Gastrocnemius medialis (tissue), 4 donors: ENCODE data around the gene PIH1D2. TPM values are rescaled to one million over a fixed set of nuclear protein-coding genes. Genes with fewer than 3 reads are reported as not detected.

Source experiments
- ATAC-seq, 2 donors: fragments of 150-250 bp; one replicate each; pipeline ENCODE4 v1.9.1; 2016
- DNase-seq, 2 donors: peaks; one replicate each; pipeline ENCODE4 v3.0.0-alpha.2; 2019
- H3K27ac ChIP-seq, 4 donors: fragments of 200-600 bp; sonication (generic); 1 replicate in 1 of 4; 2 replicates in 3 of 4; pipeline ENCODE4 v1.5.1; 2016 to 2018; ENCODE audit warnings: mild to moderate bottlenecking in 2 of 4, moderate library complexity in 1 of 4
- H3K27me3 ChIP-seq, 3 donors: fragments of 200-600 bp; sonication (generic) in 2 of 3; 1 replicate in 1 of 3; 2 replicates in 2 of 3; pipeline versions ENCODE4 v1.5.1 to v1.6.0; 2016 to 2019; ENCODE audit warnings: mild to moderate bottlenecking in 1 of 3, moderate library complexity in 1 of 3
- H3K36me3 ChIP-seq, 2 donors: fragments of 200-600 bp; sonication (generic) in 1 of 2; one replicate each; pipeline ENCODE4 v1.5.1; 2017 to 2018
- H3K4me1 ChIP-seq, 2 donors: fragments of 200-600 bp; sonication (generic) in 1 of 2; one replicate each; pipeline ENCODE4 v1.5.1; 2016 to 2017; ENCODE audit warnings: mild to moderate bottlenecking in 2 of 2
- H3K4me3 ChIP-seq, 4 donors: fragments of 200-600 bp; sonication (generic) in 3 of 4; 1 replicate in 1 of 4; 2 replicates in 3 of 4; pipeline ENCODE4 v1.5.1; 2016 to 2019; ENCODE audit warnings: mild to moderate bottlenecking in 2 of 4
- H3K9me3 ChIP-seq, 3 donors: fragments of 200-600 bp; sonication (generic) in 2 of 3; 1 replicate in 1 of 3; 2 replicates in 2 of 3; pipeline ENCODE4 v1.5.1; 2016 to 2019
- POLR2A ChIP-seq, 2 donors: fragments of 450-650 bp; IDR thresholded peaks; one replicate each; pipeline ENCODE4 v1.6.1; 2017; ENCODE audit warnings: antibody characterized with exemption in 2 of 2, mild to moderate bottlenecking in 2 of 2, moderate library complexity in 2 of 2
- in situ Hi-C, 4 donors: fragments of 200-750 bp; cut with MboI; loops; one replicate each; pipeline versions ENCODE4 v1.15.0 to v1.8.0; 2017; ENCODE audit warnings: low sequenced_read_pairs in 4 of 4
- intact Hi-C: fragments of 100-400 bp; cut with DNase I; formaldehyde crosslinking; loops from one replicate; pipeline ENCODE4 v1.15.1; 2023; ENCODE audit warnings: low total_unique reads
- total RNA-seq, 4 donors: library from RNA; depleted of rRNA; stranded (reverse); fragments of >200 nt; gene quantifications; one replicate each; pipeline versions ENCODE4 v1.1.0 to v1.2.3, GENCODE V29; 2016
- TF ChIP-seq, protein P1 (sequence below), 5 experiments: fragments of 450-650 bp in 3 of 5; fragments of 200-600 bp in 2 of 5; sonication (generic) in 2 of 5; IDR thresholded peaks in 4 of 5; conservative IDR thresholded peaks in 1 of 5; 1 replicate in 4 of 5; 2 replicates in 1 of 5; pipeline ENCODE4 v1.5.1; 2016 to 2019; ENCODE audit warnings: antibody characterized with exemption in 5 of 5, mild to moderate bottlenecking in 3 of 5, moderate library complexity in 3 of 5

PIH1D2 gene
- total RNA-seq, 4 donors from 2014 or later: 0.42 to 1.6 (median 0.92) TPM

DNA sequence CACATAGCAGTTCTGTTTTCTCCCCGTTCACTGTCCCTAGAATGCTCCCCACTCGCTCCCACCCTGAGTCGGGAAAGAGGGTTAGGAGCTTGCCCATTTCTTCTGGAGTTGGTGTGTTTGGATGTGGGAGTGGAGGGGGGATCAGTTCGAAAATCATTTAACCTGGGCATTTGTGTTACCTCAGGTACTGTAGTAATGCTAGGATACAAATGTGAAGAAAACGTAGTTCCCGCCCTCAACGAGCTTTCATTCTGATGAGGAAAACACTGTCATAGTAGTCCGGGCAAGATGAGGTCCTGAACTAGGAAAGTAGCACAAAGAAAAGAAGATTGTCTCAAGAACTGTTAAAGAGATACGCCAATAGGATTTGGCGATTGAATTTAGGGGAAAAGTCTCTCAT lies 13.4 kb upstream of the PIH1D2 start:
- Histone ChIP-seq H3K9me3 (no peaks in the 10 kb centered on the region), H3K36me3 (peaks cover 0 to 66% of the 10 kb centered on the region in 2 donors), H3K4me3 (peak overlapping the region; percentile 82 to 99 (median 90)), H3K4me1 (peaks cover 52 to 69% of the 10 kb centered on the region in 2 donors), H3K27ac (peak overlapping the region; percentile 79 to 97 (median 90)), H3K27me3 (no peaks in the 10 kb centered on the region)
- intact Hi-C loops (loop anchor here (5.0 to 10.0 kb wide), 4 partner anchors 60 to 1228 kb away; partner anchors contain the start of genes CFAP68, DIXDC1, DLAT and FDXACB1), in situ Hi-C loops (loop anchor here in 1 of 4 donors (10.0 kb wide), 1 partner anchor 212 kb away; the partner anchor contains the start of genes ALG9, CFAP68 and FDXACB1)
- DNase-seq (no peak), ATAC-seq (peak in 1 of 2 donors; percentile 21)
- no peak for TF ChIP-seq POLR2A (IDR thresholded peaks at IDR 0.05)
- TF ChIP-seq, protein P1, sequence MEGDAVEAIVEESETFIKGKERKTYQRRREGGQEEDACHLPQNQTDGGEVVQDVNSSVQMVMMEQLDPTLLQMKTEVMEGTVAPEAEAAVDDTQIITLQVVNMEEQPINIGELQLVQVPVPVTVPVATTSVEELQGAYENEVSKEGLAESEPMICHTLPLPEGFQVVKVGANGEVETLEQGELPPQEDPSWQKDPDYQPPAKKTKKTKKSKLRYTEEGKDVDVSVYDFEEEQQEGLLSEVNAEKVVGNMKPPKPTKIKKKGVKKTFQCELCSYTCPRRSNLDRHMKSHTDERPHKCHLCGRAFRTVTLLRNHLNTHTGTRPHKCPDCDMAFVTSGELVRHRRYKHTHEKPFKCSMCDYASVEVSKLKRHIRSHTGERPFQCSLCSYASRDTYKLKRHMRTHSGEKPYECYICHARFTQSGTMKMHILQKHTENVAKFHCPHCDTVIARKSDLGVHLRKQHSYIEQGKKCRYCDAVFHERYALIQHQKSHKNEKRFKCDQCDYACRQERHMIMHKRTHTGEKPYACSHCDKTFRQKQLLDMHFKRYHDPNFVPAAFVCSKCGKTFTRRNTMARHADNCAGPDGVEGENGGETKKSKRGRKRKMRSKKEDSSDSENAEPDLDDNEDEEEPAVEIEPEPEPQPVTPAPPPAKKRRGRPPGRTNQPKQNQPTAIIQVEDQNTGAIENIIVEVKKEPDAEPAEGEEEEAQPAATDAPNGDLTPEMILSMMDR (IDR thresholded peaks at IDR 0.05 in 4 of 5, conservative IDR thresholded peaks at IDR 0.05 in 1 of 5): no peak

DNA sequence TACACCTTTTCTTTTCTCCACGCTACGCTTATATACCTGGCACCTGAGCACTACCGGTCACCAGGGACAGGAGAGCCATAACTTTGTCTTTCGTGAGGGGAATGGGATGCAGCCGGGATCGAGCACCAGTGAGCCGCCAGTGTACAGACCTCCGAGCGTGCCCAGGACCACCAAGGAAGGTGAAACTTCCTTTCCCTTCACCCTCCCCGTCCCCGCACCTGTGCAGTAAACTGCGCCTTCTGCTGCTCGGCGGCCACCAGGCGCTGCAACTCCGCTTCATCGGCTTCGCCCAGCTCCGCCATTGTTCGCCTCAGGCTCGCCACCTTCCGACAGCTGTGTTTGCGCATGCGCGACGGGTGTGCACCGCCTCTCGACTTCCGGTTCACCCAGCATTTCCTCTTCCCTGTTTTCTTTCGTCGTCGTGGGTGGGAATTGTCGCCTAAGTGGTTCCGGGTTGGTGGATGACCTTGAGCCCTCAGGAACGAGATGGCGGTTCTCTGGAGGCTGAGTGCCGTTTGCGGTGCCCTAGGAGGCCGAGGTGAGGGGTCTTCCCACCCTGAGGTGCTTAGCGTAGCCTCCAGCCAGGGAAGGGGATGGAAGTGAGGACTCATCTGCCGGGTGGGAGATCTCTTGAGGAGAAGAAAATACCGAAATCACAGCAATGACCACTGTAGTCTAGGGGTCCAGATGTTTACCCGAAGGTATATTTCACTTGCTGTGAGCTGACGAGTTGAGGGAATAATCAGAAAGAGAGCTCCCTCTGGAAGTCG lies 12.8 kb upstream of the PIH1D2 start, which contains the start of the genes SDHD and TIMM8B:
TSS of gene SDHD (plus strand) at position 452 of the 770 bp plus-strand sequence. CDS start at position 487, 35 bp downstream.
TSS of gene TIMM8B (minus strand) at position 335 of the 770 bp plus-strand sequence. CDS start at position 302, 33 bp downstream.
- H3K9me3 ChIP-seq: no peaks in the 10 kb centered on the region
- intact Hi-C loops: loop anchor here (5.0 to 10.0 kb wide), 4 partner anchors 59 to 1228 kb away; partner anchors contain the start of genes CFAP68, DIXDC1, DLAT and FDXACB1
- peak within 1 kb of the TSS; percentile 82 to 99 (median 90) for H3K4me3 ChIP-seq
- H3K36me3 ChIP-seq: peaks cover 0 to 66% of the 10 kb centered on the region in 2 donors
- in situ Hi-C loops: loop anchor here in 1 of 4 donors (10.0 kb wide), 1 partner anchor 212 kb away; the partner anchor contains the start of genes ALG9, CFAP68 and FDXACB1
- no peaks in the 10 kb centered on the region for H3K27me3 ChIP-seq
- peak within 1 kb of the TSS; percentile 79 to 97 (median 90) for H3K27ac ChIP-seq
- TF ChIP-seq, protein P1 (IDR thresholded peaks at IDR 0.05 in 4 of 5, conservative IDR thresholded peaks at IDR 0.05 in 1 of 5): peak in 4 of 5 experiments; percentile 19 to 39 (median 33)
- TF ChIP-seq POLR2A (IDR thresholded peaks at IDR 0.05): peak; percentile 86 to 92
- peak; percentile 96 to 97 for ATAC-seq
- peaks cover 49 to 66% of the 10 kb centered on the region in 2 donors for H3K4me1 ChIP-seq
- peak; percentile 94 to 96 for DNase-seq

DNA sequence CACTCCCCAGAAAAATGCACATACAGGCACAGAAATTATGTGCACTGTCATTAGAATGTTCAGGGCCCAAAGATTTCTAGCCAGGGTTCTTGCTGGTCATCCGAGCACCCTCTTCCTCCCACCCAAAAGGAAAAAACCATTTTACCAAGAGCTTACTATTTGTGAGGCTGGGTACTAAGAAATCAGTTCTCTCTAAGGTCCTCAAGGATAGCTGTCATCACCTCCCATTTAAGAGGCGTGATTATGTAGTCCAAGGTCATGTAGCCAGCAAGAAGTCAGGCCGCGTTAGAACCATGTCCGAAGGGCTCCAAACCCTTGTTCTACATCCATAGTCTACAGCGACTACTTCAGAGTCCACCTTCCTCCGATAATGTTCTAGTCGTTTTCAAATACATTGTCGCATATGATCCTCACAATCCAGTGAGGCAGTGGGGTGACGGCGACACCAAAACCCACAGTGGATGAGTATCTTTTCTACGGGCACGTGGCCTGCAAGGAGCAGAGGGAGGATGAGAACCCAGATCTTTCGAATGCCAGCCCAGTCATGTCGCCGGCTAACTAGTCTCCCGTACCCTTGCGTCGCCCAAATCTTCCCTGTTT lies 12.1 kb upstream of the PIH1D2 start:
- H3K9me3 ChIP-seq: no peaks in the 10 kb centered on the region
- H3K27me3 ChIP-seq: no peaks in the 10 kb centered on the region
- TF ChIP-seq, protein P1 (IDR thresholded peaks at IDR 0.05 in 4 of 5, conservative IDR thresholded peaks at IDR 0.05 in 1 of 5): no peak
- TF ChIP-seq POLR2A (IDR thresholded peaks at IDR 0.05): no peak
- in situ Hi-C loops: loop anchor here in 1 of 4 donors (10.0 kb wide), 1 partner anchor 211 kb away; the partner anchor contains the start of genes ALG9, CFAP68 and FDXACB1
- intact Hi-C loops: loop anchor here (5.0 to 10.0 kb wide), 4 partner anchors 59 to 1229 kb away; partner anchors contain the start of genes CFAP68, DIXDC1, DLAT and FDXACB1
- peaks cover 0 to 66% of the 10 kb centered on the region in 2 donors for H3K36me3 ChIP-seq
- peak overlapping the region; percentile 79 to 97 (median 90) for H3K27ac ChIP-seq
- peak overlapping the region; percentile 82 to 99 (median 90) for H3K4me3 ChIP-seq
- DNase-seq (peak; percentile 13 to 34), ATAC-seq (peak; percentile 34 to 55)
- H3K4me1 ChIP-seq: peaks cover 46 to 60% of the 10 kb centered on the region in 2 donors

DNA sequence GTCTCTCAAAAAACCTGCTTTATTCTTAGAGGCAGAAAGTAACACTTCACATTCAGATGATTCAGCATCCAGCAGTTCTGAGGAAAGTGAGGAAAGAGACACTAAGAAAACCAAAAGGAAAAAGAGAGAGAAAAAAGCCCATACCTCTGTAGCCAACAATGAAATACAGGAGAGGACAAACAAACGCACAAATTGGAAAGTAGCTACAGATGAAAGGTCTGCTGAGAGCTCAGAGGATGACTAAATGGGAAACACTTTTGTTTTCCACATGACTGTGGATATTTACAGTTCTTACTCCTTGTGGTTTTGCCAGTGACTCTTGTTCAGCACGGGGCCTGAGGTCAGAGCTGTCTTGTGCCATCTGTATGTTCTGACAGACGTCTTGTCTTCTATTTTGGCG lies 8.9 kb upstream of the PIH1D2 start:
- peaks cover 15 to 32% of the 10 kb centered on the region in 2 donors for H3K4me1 ChIP-seq
- H3K9me3 ChIP-seq: no peaks in the 10 kb centered on the region
- in situ Hi-C loops (loop anchor here in 1 of 4 donors (10.0 kb wide), 1 partner anchor 208 kb away; the partner anchor contains the start of genes ALG9, CFAP68 and FDXACB1), intact Hi-C loops (loop anchor here (10.0 kb wide), 2 partner anchors 148 to 1232 kb away; partner anchors contain the start of genes DIXDC1 and TTC12)
- DNase-seq (peak; percentile 26 to 61), ATAC-seq (peak; percentile 45)
- H3K27ac ChIP-seq: peak overlapping the region; percentile 79 to 97 (median 90)
- peak; percentile 51 to 66 for TF ChIP-seq POLR2A (IDR thresholded peaks at IDR 0.05)
- TF ChIP-seq, protein P1 (IDR thresholded peaks at IDR 0.05 in 4 of 5, conservative IDR thresholded peaks at IDR 0.05 in 1 of 5): no peak
- no peaks in the 10 kb centered on the region for H3K27me3 ChIP-seq
- H3K36me3 ChIP-seq: peaks cover 0 to 66% of the 10 kb centered on the region in 2 donors
- H3K4me3 ChIP-seq: no peak overlapping the region
